Testis (tissue), 5 donors: ENCODE measurements around the gene GYPC. TPM values are rescaled to one million over a fixed set of nuclear protein-coding genes. Genes with fewer than 3 reads are reported as not detected.

Source experiments
- DNase-seq: peaks from one replicate; pipeline ENCODE4 v3.0.0-alpha.2; 2019
- H3K27ac ChIP-seq, 2 donors: fragments of 200-600 bp; sonication (generic); one replicate each; pipeline ENCODE4 v1.5.1; 2019
- H3K27me3 ChIP-seq: fragments of 200-600 bp; sonication (generic); one replicate; pipeline ENCODE4 v1.5.1; 2019
- H3K36me3 ChIP-seq: fragments of 200-600 bp; sonication (generic); one replicate; pipeline ENCODE4 v1.5.1; 2017; ENCODE audit warnings: low read depth; ENCODE audit errors: missing control alignments
- H3K4me1 ChIP-seq: fragments of 200-600 bp; sonication (generic); one replicate; pipeline ENCODE4 v1.5.1; 2019
- H3K4me3 ChIP-seq, 2 donors: fragments of 200-600 bp; sonication (generic); one replicate each; pipeline ENCODE4 v1.5.1; 2017 to 2019
- H3K9me3 ChIP-seq: fragments of 200-600 bp; sonication (generic); one replicate; pipeline ENCODE4 v1.5.1; 2017
- CTCF ChIP-seq, 3 experiments: fragments of 450-650 bp in 2 of 3; fragments of 200-600 bp in 1 of 3; sonication (generic) in 1 of 3; IDR thresholded peaks; one replicate each; pipeline ENCODE4 v1.5.1; 2016 to 2019; ENCODE audit warnings: antibody characterized with exemption in 3 of 3, mild to moderate bottlenecking in 2 of 3, moderate library complexity in 1 of 3
- POLR2A ChIP-seq: fragments of 450-650 bp; IDR thresholded peaks from one replicate; pipeline ENCODE4 v1.6.1; 2017; ENCODE audit warnings: antibody characterized with exemption, mild to moderate bottlenecking, moderate library complexity
- WGBS, 2 donors: methylation state at CpG; one replicate each; pipeline ENCODE4 v1.1.5; 2018; 5-methylcytosine and 5-hydroxymethylcytosine counted together
- intact Hi-C: fragments of 100-400 bp; cut with DNase I; formaldehyde crosslinking; loops from one replicate; pipeline ENCODE4 v1.15.1; 2023; ENCODE audit warnings: low total_unique reads
- long read RNA-seq, 2 donors: transcript quantifications; one replicate each; lab custom pipeline, GENCODE V29; 2026
- polyA plus RNA-seq: library from polyadenylated mRNA; stranded (reverse); fragments of 350-450 nt; fragmentation: Illumina TruSeq; extraction: RNeasy Lipid Tissue Mini Kit (QIAGEN cat#74804); gene quantifications from one replicate; pipeline ENCODE4 v1.2.3, GENCODE V29; 2014; ENCODE audit warnings: low read depth, low replicate concordance; ENCODE audit not compliant: insufficient read depth
- total RNA-seq, 2 donors: library from RNA; depleted of rRNA; stranded (reverse); fragments of >200 nt; gene quantifications; one replicate each; pipeline ENCODE4 v1.2.3, GENCODE V29; 2016

Gene GYPC
- total RNA-seq: 10 to 100 TPM in 1 of 2 donors, 1 to 10 TPM in 1; 9.9 to 15.5 TPM
- 40.2 TPM for polyA plus RNA-seq
- long read RNA-seq, donor 1, transcript GYPC-201 (4 exons, 1,246 nt): major isoform, 36 of 43 reads
- long read RNA-seq, donor 1, transcript GYPC-203 (3 exons, 932 nt): minor isoform, 7 of 43 reads
- long read RNA-seq, donor 1, partial matches to known transcripts: 0 of 43 reads
- long read RNA-seq, donor 1, other reads (novel, unspliced or antisense): 0 of 43 reads
- long read RNA-seq, donor 2, transcript GYPC-201 (4 exons, 1,246 nt): major isoform, 15 of 121 reads
- long read RNA-seq, donor 2, partial matches to known transcripts: 106 of 121 reads
- long read RNA-seq, donor 2, other reads (novel, unspliced or antisense): 0 of 121 reads

GRCh38 chr2:126655500-126656430 lies at the start of gene GYPC:
Gene GYPC, plus strand, starts transcription at chr2:126656158. Its CDS starts 106 bp downstream, at chr2:126656264.
- WGBS, 2 donors: 6 to 13% methylated on average over 23 to 51 of the region's 51 CpGs
- no peak for DNase-seq
- no peaks in the 10 kb centered on the region for H3K27me3 ChIP-seq
- TF ChIP-seq CTCF (IDR thresholded peaks at IDR 0.05) (no peak), POLR2A (no peak)
- peaks cover 30% of the 10 kb centered on the region for H3K4me1 ChIP-seq
- H3K36me3 ChIP-seq: no peaks in the 10 kb centered on the region
- no peaks in the 10 kb centered on the region for H3K9me3 ChIP-seq
- peak within 1 kb of the TSS; percentile 62 to 76 for H3K4me3 ChIP-seq
- H3K27ac ChIP-seq: peak within 1 kb of the TSS; percentile 88 to 90
- intact Hi-C loops: no loop called here

GRCh38 chr2:126614524-126615227 lies 41.3 kb upstream of the GYPC start:
- no peak for DNase-seq
- no peaks in the 10 kb centered on the region for H3K4me1 ChIP-seq
- no peaks in the 10 kb centered on the region for H3K27me3 ChIP-seq
- WGBS, 2 donors: 57 to 61% methylated on average over 1 of the region's 1 CpG
- no peak overlapping the region for H3K4me3 ChIP-seq
- H3K9me3 ChIP-seq: no peaks in the 10 kb centered on the region
- intact Hi-C loops: no loop called here
- H3K36me3 ChIP-seq: no peaks in the 10 kb centered on the region
- no peak overlapping the region for H3K27ac ChIP-seq
- TF ChIP-seq CTCF (IDR thresholded peaks at IDR 0.05): no peak
- TF ChIP-seq POLR2A: no peak

GRCh38 chr2:126616606-126617069 lies 39.3 kb upstream of the GYPC start:
- TF ChIP-seq POLR2A: no peak
- no peak for TF ChIP-seq CTCF (IDR thresholded peaks at IDR 0.05)
- Histone ChIP-seq H3K4me3 (no peak overlapping the region), H3K27ac (no peak overlapping the region), H3K36me3 (no peaks in the 10 kb centered on the region), H3K27me3 (no peaks in the 10 kb centered on the region), H3K9me3 (no peaks in the 10 kb centered on the region), H3K4me1 (no peaks in the 10 kb centered on the region)
- 80 to 84% methylated on average over 6 of the region's 6 CpGs for WGBS, 2 donors
- intact Hi-C loops: no loop called here
- DNase-seq: no peak

- no peak for TF ChIP-seq CTCF (IDR thresholded peaks at IDR 0.05)
- TF ChIP-seq POLR2A: no peak
- Histone ChIP-seq H3K4me3 (no peak overlapping the region), H3K9me3 (no peaks in the 10 kb centered on the region), H3K4me1 (no peaks in the 10 kb centered on the region), H3K27me3 (no peaks in the 10 kb centered on the region), H3K27ac (no peak overlapping the region), H3K36me3 (no peaks in the 10 kb centered on the region)
- intact Hi-C loops: no loop called here
- no peak for DNase-seq
- 78% methylated on average over 1 to 2 of the region's 2 CpGs for WGBS, 2 donors
These were observed 35.7 kb upstream of the GYPC start for GRCh38 chr2:126620302-126620701.
